Panc1 (cell line): Measurements from ENCODE around the gene PLA2G2D. TPM values are rescaled to one million over a fixed set of nuclear protein-coding genes. Genes with fewer than 3 reads are reported as not detected.

Experiments
- ATAC-seq: fragments of 200-7000 bp; cut with Tn5 transposase; 2 replicates; pipeline ENCODE4 v1.9.1; 2020; ENCODE audit warnings: mild to moderate bottlenecking, moderate library complexity
- BruUV-seq: library from RNA; stranded (reverse); fragments of 400-500 nt; replicated peaks from 2 replicates; lab custom pipeline; 2021; lab: Mats Ljungman, UMichigan
- CTCF ChIA-PET: fragments of 300-600 bp; sonication (Branson Sonifier 250); formaldehyde crosslinking; loops from one replicate; lab custom pipeline; 2022; ENCODE audit warnings: antibody characterized with exemption; lab: Charles Lee
- POLR2A ChIA-PET: fragments of 300-600 bp; sonication (Branson Sonifier 250); formaldehyde crosslinking; loops from one replicate; lab custom pipeline; 2022; ENCODE audit warnings: antibody characterized with exemption; lab: Charles Lee
- DNase-seq: peaks from one replicate; pipeline ENCODE4 v3.0.0-alpha.2; 2010; ENCODE audit warnings: low read depth, low spot score
- H3K27ac ChIP-seq: 2 replicates; pipeline ENCODE4 v1.5.1; 2011; ENCODE audit warnings: mild to moderate bottlenecking, low read length, inconsistent platforms
- H3K27me3 ChIP-seq: fragments of 200-500 bp; sonication (Bioruptor generic); 2 replicates; pipeline ENCODE4 v1.6.0; 2014; ENCODE audit warnings: low read length, inconsistent platforms; ENCODE audit not compliant: control insufficient read depth, insufficient read depth
- H3K36me3 ChIP-seq: fragments of 200-500 bp; sonication (Bioruptor generic); 2 replicates; pipeline ENCODE4 v1.5.1; 2014; ENCODE audit warnings: inconsistent platforms, mild to moderate bottlenecking, low read length, moderate library complexity; ENCODE audit not compliant: control insufficient read depth, insufficient read depth
- H3K4me1 ChIP-seq: 2 replicates; pipeline ENCODE4 v1.5.1; 2011; ENCODE audit warnings: inconsistent platforms, mild to moderate bottlenecking, low read length, moderate library complexity; ENCODE audit not compliant: control insufficient read depth, insufficient read depth
- H3K4me3 ChIP-seq, 2 experiments: 2 replicates each; pipeline ENCODE4 v1.5.1; 2011 to 2012; ENCODE audit warnings: low read depth in 2 of 2, low read length in 2 of 2, mild to moderate bottlenecking in 2 of 2, inconsistent platforms in 1 of 2, moderate library complexity in 1 of 2
- H3K9me3 ChIP-seq: fragments of 200-500 bp; sonication (Bioruptor generic); 2 replicates; pipeline ENCODE4 v1.5.1; 2014; ENCODE audit warnings: low read depth, mild to moderate bottlenecking, inconsistent platforms, low read length, moderate library complexity; ENCODE audit not compliant: control insufficient read depth, insufficient read depth
- POLR2AphosphoS5 ChIP-seq: IDR thresholded peaks from 2 replicates; pipeline ENCODE4 v1.6.1; 2012; ENCODE audit warnings: mild to moderate bottlenecking, low read depth, low read length, moderate library complexity
- SIN3A ChIP-seq: IDR thresholded peaks from 2 replicates; pipeline ENCODE4 v1.6.1; 2012; ENCODE audit warnings: low read depth, mild to moderate bottlenecking, low read length, moderate library complexity, borderline replicate concordance; ENCODE audit not compliant: insufficient read depth
- TCF7L2 ChIP-seq: IDR thresholded peaks from 2 replicates; pipeline ENCODE4 v1.6.1; 2011; ENCODE audit warnings: mild to moderate bottlenecking, low read depth, low read length, inconsistent platforms
- in situ Hi-C: cut with HindIII; loops from 2 replicates; pipeline ENCODE4 v1.10.0; 2016; ENCODE audit warnings: low sequenced_read_pairs, low pct_unique_long_range_greater_than_20kb
- intact Hi-C: fragments of 100-400 bp; cut with micrococcal nuclease; formaldehyde crosslinking; loops from one replicate; pipeline ENCODE4 v1.10.0; 2022; ENCODE audit not compliant: unreplicated experiment
- total RNA-seq: library from RNA; stranded (reverse); gene quantifications from one replicate; pipeline ENCODE4 v1.2.1, GENCODE V29; 2021; ENCODE audit not compliant: unreplicated experiment
- TF ChIP-seq, protein P1 (sequence below), 2 experiments: IDR thresholded peaks; 2 replicates each; pipeline ENCODE4 v1.6.1; 2011 to 2012; ENCODE audit warnings: low read depth in 2 of 2, control low read depth in 1 of 2, low read length in 1 of 2, mild to moderate bottlenecking in 1 of 2, moderate library complexity in 1 of 2; ENCODE audit not compliant: insufficient read depth in 1 of 2
- TF ChIP-seq, protein P2 (sequence below): fragments of 450-650 bp; IDR thresholded peaks from 2 replicates; pipeline ENCODE4 v1.5.1; 2017; ENCODE audit warnings: mild to moderate bottlenecking

The PLA2G2D gene
- total RNA-seq, 1 experiment from 2014 or later = not detected

DNA sequence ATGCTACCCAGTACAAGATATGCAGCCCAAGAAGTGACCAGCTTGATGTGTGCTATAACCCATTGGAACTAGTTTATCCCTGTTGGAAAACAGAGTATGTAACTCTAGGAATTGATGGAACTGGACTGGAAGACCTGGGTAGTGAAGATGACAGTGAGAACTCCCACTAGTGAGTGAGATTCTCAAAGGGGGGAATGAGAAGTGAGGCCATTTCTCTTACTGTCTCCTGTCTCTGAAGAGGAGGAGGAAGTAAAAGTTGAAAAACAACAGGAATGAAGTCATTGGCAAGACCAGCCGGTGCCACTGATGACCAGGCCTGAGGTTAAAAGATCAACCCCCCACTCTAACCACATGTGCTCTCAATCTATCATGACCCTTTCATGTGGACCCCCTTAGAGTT, 40.7 kb upstream of the PLA2G2D start:
- in situ Hi-C loops = no loop called here
- Histone ChIP-seq H3K9me3 (peaks cover 16% of the 10 kb centered on the region; the same call in 1 of the 2 replicates), H3K36me3 (no peaks in the 10 kb centered on the region), H3K4me3 (no peak overlapping the region), H3K27me3 (no peaks in the 10 kb centered on the region), H3K27ac (no peak overlapping the region), H3K4me1 (no peaks in the 10 kb centered on the region)
- BruUV-seq = no TSS peak
- DNase-seq = no peak
- intact Hi-C loops = no loop called here
- POLR2A ChIA-PET = no interaction called here
- TF ChIP-seq SIN3A (no peak), TCF7L2 (no peak), POLR2AphosphoS5 (no peak)
- TF ChIP-seq, protein P1, sequence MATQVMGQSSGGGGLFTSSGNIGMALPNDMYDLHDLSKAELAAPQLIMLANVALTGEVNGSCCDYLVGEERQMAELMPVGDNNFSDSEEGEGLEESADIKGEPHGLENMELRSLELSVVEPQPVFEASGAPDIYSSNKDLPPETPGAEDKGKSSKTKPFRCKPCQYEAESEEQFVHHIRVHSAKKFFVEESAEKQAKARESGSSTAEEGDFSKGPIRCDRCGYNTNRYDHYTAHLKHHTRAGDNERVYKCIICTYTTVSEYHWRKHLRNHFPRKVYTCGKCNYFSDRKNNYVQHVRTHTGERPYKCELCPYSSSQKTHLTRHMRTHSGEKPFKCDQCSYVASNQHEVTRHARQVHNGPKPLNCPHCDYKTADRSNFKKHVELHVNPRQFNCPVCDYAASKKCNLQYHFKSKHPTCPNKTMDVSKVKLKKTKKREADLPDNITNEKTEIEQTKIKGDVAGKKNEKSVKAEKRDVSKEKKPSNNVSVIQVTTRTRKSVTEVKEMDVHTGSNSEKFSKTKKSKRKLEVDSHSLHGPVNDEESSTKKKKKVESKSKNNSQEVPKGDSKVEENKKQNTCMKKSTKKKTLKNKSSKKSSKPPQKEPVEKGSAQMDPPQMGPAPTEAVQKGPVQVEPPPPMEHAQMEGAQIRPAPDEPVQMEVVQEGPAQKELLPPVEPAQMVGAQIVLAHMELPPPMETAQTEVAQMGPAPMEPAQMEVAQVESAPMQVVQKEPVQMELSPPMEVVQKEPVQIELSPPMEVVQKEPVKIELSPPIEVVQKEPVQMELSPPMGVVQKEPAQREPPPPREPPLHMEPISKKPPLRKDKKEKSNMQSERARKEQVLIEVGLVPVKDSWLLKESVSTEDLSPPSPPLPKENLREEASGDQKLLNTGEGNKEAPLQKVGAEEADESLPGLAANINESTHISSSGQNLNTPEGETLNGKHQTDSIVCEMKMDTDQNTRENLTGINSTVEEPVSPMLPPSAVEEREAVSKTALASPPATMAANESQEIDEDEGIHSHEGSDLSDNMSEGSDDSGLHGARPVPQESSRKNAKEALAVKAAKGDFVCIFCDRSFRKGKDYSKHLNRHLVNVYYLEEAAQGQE (IDR thresholded peaks at IDR 0.05; ENCODE audit: insufficient read depth in 1 of 2, low read depth in 2 of 2, low read length in 1 of 2) = no peak
- TF ChIP-seq, protein P2, sequence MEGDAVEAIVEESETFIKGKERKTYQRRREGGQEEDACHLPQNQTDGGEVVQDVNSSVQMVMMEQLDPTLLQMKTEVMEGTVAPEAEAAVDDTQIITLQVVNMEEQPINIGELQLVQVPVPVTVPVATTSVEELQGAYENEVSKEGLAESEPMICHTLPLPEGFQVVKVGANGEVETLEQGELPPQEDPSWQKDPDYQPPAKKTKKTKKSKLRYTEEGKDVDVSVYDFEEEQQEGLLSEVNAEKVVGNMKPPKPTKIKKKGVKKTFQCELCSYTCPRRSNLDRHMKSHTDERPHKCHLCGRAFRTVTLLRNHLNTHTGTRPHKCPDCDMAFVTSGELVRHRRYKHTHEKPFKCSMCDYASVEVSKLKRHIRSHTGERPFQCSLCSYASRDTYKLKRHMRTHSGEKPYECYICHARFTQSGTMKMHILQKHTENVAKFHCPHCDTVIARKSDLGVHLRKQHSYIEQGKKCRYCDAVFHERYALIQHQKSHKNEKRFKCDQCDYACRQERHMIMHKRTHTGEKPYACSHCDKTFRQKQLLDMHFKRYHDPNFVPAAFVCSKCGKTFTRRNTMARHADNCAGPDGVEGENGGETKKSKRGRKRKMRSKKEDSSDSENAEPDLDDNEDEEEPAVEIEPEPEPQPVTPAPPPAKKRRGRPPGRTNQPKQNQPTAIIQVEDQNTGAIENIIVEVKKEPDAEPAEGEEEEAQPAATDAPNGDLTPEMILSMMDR = no peak
- CTCF ChIA-PET = no interaction called here
- no peak for ATAC-seq

DNA sequence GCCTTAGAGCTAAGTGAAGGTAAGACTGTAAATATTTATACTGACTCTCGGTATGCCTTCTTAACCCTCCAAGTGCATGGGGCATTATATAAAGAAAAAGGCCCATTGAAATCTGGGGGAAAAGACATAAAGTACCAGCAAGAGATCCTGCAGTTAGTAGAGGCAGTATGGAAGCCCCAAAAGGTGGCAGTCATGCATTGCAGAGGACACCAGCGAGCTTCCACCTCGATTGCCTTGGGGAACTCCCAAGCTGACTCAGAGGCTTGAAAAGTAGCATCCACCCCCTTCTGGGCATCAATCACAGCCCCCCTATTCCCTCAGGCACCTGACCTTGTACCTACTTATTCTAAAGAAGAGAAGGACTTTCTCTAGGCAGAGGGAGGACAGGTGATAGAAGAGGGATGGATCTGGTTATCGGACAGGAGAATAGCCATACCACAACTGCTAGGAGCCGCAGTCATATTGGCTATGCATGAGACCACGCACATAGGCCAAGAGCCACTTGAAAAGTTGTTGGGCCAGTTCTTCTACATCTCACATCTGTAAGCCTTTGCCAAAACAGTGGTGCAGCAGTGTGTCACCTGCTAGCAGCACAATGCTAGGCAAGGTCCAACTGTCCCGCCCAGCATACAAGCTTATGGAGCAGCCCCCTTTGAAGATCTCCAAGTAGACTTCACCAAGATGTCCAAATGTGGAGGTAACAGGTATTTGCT, 39.2 kb upstream of the PLA2G2D start:
- intact Hi-C loops (no loop called here), in situ Hi-C loops (no loop called here)
- Histone ChIP-seq H3K9me3 (peaks cover 16% of the 10 kb centered on the region; the same call in 1 of the 2 replicates), H3K27me3 (no peaks in the 10 kb centered on the region), H3K36me3 (no peaks in the 10 kb centered on the region), H3K27ac (no peak overlapping the region), H3K4me1 (no peaks in the 10 kb centered on the region), H3K4me3 (no peak overlapping the region)
- DNase-seq (no peak), ATAC-seq (no peak)
- no peak for TF ChIP-seq POLR2AphosphoS5
- no peak for TF ChIP-seq TCF7L2
- TF ChIP-seq, protein P1 (IDR thresholded peaks at IDR 0.05; ENCODE audit: insufficient read depth in 1 of 2, low read depth in 2 of 2, low read length in 1 of 2) = no peak
- TF ChIP-seq, protein P2 = no peak
- no peak for TF ChIP-seq SIN3A
- ChIA-PET POLR2A (no interaction called here), CTCF (no interaction called here)
- BruUV-seq = no TSS peak
